HepG2 (cell line): ENCODE measurements around the gene OR13H1. TPM values are rescaled to one million over a fixed set of nuclear protein-coding genes. Genes with fewer than 3 reads are reported as not detected.

Source experiments
- ATAC-seq: fragments of 200-7000 bp; cut with Tn5 transposase; 3 replicates; pipeline ENCODE4 v1.9.1; 2020; ENCODE audit warnings: mild to moderate bottlenecking, moderate library complexity
- BruUV-seq: library from RNA; stranded (reverse); fragments of 400-500 nt; replicated peaks from 2 replicates; lab custom pipeline; 2021; lab: Mats Ljungman, UMichigan
- CTCF ChIA-PET: fragments of 300-600 bp; formaldehyde crosslinking; extraction: SDS; loops from one replicate; lab custom pipeline; 2021; ENCODE audit warnings: low total read pairs, inconsistent platforms, low intra/inter-chr PET ratio; lab: Yijun Ruan, JAX
- POLR2A ChIA-PET: fragments of 350-600 bp; sonication (Branson Sonifier 250); formaldehyde crosslinking; loops from one replicate; lab custom pipeline; 2020; ENCODE audit warnings: antibody characterized with exemption, inconsistent platforms; lab: Yijun Ruan, JAX
- DNase-seq: peaks from one replicate; pipeline ENCODE4 v3.0.0-alpha.2; 2015; ENCODE audit warnings: low spot score
- FAIRE-seq: peaks from 3 replicates; lab custom pipeline; 2011; peaks lifted over from hg19 to GRCh38; lab: Jason Lieb, UNC
- H2AFZ ChIP-seq: one replicate; pipeline ENCODE4 v1.6.1; 2011; ENCODE audit warnings: low read length, inconsistent platforms
- H3K27ac ChIP-seq: fragments of 300-600 bp; 3 replicates; pipeline ENCODE4 v1.8.0; 2011; ENCODE audit warnings: mixed run types, mild to moderate bottlenecking, mixed read lengths, low read length, inconsistent platforms; ENCODE audit not compliant: insufficient read depth; ENCODE audit errors: extremely low read length
- H3K27me3 ChIP-seq, 2 experiments: fragments of 200-600 bp in 1 of 2; 2 replicates in 1 of 2; 3 replicates in 1 of 2; pipeline versions ENCODE4 v1.6.0 to v1.8.0; 2011; ENCODE audit warnings: low read length in 2 of 2, mild to moderate bottlenecking in 2 of 2, moderate library complexity in 2 of 2, inconsistent platforms in 1 of 2; ENCODE audit not compliant: insufficient read depth in 2 of 2, control insufficient read depth in 1 of 2
- H3K36me3 ChIP-seq, 2 experiments: fragments of 200-600 bp in 1 of 2; replicated peaks in 1 of 2; 2 replicates in 1 of 2; 3 replicates in 1 of 2; pipeline versions ENCODE4 v1.5.1 to v1.8.0; 2011; ENCODE audit warnings: low read length in 2 of 2, inconsistent platforms in 1 of 2; ENCODE audit not compliant: insufficient read depth in 2 of 2, control insufficient read depth in 1 of 2
- H3K4me1 ChIP-seq: 2 replicates; pipeline ENCODE4 v1.5.1; 2012; ENCODE audit warnings: low read length, inconsistent platforms; ENCODE audit not compliant: insufficient read depth
- H3K4me2 ChIP-seq: 2 replicates; pipeline ENCODE4 v1.6.0; 2011; ENCODE audit warnings: low read depth, low read length, inconsistent platforms
- H3K4me3 ChIP-seq, 3 experiments: fragments of 200-600 bp in 1 of 3; sonication (generic), shearing (Covaris generic) in 1 of 3; replicated peaks in 1 of 3; 2 replicates each; pipeline ENCODE4 v1.5.1; 2011 to 2016; ENCODE audit warnings: low read length in 3 of 3, inconsistent platforms in 2 of 3, low read depth in 2 of 3, mild to moderate bottlenecking in 2 of 3, control low read depth in 1 of 3, mixed read lengths in 1 of 3; ENCODE audit not compliant: insufficient read depth in 1 of 3
- H3K79me2 ChIP-seq: one replicate; pipeline ENCODE4 v1.6.1; 2011; ENCODE audit warnings: low read length, inconsistent platforms; ENCODE audit not compliant: insufficient read depth
- H3K9ac ChIP-seq: 2 replicates; pipeline ENCODE4 v1.6.0; 2011; ENCODE audit warnings: mild to moderate bottlenecking, low read depth, low read length, inconsistent platforms; ENCODE audit not compliant: insufficient read depth
- H3K9me3 ChIP-seq: 2 replicates; pipeline ENCODE4 v1.5.1; 2012; ENCODE audit warnings: mild to moderate bottlenecking, low read length
- H4K20me1 ChIP-seq: 2 replicates; pipeline ENCODE4 v1.6.0; 2011; ENCODE audit warnings: inconsistent platforms, mild to moderate bottlenecking, low read length, moderate library complexity; ENCODE audit not compliant: insufficient read depth
- ARHGAP35 ChIP-seq: sonication (generic); formaldehyde crosslinking; IDR thresholded peaks from 2 replicates; pipeline ENCODE4 v1.9.0; 2022; ENCODE audit warnings: mild to moderate bottlenecking, inconsistent platforms, moderate library complexity, missing genetic modification reagents, borderline replicate concordance
- DNMT3B ChIP-seq: conservative IDR thresholded peaks from 2 replicates; pipeline ENCODE4 v1.6.1; 2016; ENCODE audit warnings: missing biosample characterization, control low read depth
- ISL2 ChIP-seq: sonication (generic); formaldehyde crosslinking; IDR thresholded peaks from 2 replicates; pipeline ENCODE4 v1.5.0; 2020; ENCODE audit warnings: missing genetic modification reagents
- MIER2 ChIP-seq: IDR thresholded peaks from 2 replicates; pipeline ENCODE4 v1.6.1; 2016; ENCODE audit warnings: missing biosample characterization, missing genetic modification reagents
- MXI1 ChIP-seq: IDR thresholded peaks from 3 replicates; pipeline ENCODE4 v1.6.1; 2012; ENCODE audit warnings: low read depth, low read length, inconsistent platforms, borderline replicate concordance
- NAIF1 ChIP-seq: sonication (generic); formaldehyde crosslinking; IDR thresholded peaks from 2 replicates; pipeline ENCODE4 v1.5.0; 2020; ENCODE audit warnings: mild to moderate bottlenecking, missing genetic modification reagents, borderline replicate concordance
- SMC3 ChIP-seq: IDR thresholded peaks from 2 replicates; pipeline ENCODE4 v1.6.1; 2011; ENCODE audit warnings: low read length, improper control_type of control experiment
- TGIF2 ChIP-seq: IDR thresholded peaks from 2 replicates; pipeline ENCODE4 v1.6.1; 2016; ENCODE audit warnings: control low read depth, missing compliant biosample characterization
- ZC3H4 ChIP-seq: sonication (generic); formaldehyde crosslinking; IDR thresholded peaks from 2 replicates; pipeline ENCODE4 v1.4.0; 2020; ENCODE audit warnings: missing genetic modification reagents, borderline replicate concordance
- ZFY ChIP-seq: sonication (generic); formaldehyde crosslinking; IDR thresholded peaks from 2 replicates; pipeline ENCODE4 v1.4.0; 2020; ENCODE audit warnings: missing genetic modification reagents
- ZIK1 ChIP-seq: sonication (generic); formaldehyde crosslinking; IDR thresholded peaks from 2 replicates; pipeline ENCODE4 v1.5.0; 2020; ENCODE audit warnings: mild to moderate bottlenecking, low read depth, missing genetic modification reagents, borderline replicate concordance
- ZNF17 ChIP-seq: sonication (generic); formaldehyde crosslinking; IDR thresholded peaks from 2 replicates; pipeline ENCODE4 v1.5.0; 2020; ENCODE audit warnings: mild to moderate bottlenecking, missing genetic modification reagents
- ZNF318 ChIP-seq: sonication (generic); formaldehyde crosslinking; IDR thresholded peaks from 2 replicates; pipeline ENCODE4 v1.4.0; 2020; ENCODE audit warnings: mild to moderate bottlenecking, missing genetic modification reagents
- ZNF331 ChIP-seq: sonication (generic); formaldehyde crosslinking; IDR thresholded peaks from 2 replicates; pipeline ENCODE4 v1.4.0; 2020; ENCODE audit warnings: missing genetic modification reagents
- WGBS: methylation state at CpG from one replicate; pipeline ENCODE4 v1.1.6; 2017; ENCODE audit warnings: low lambda C conversion rate; 5-methylcytosine and 5-hydroxymethylcytosine counted together
- in situ Hi-C: cut with HindIII; loops from 2 replicates; pipeline ENCODE4 v1.10.0; 2017; ENCODE audit warnings: low pct_unique_long_range_greater_than_20kb; ENCODE audit not compliant: extremely low pct_ligation_motif_present
- intact Hi-C: fragments of 100-400 bp; cut with micrococcal nuclease; formaldehyde crosslinking; loops from one replicate; pipeline ENCODE4 v1.10.0; 2022; ENCODE audit not compliant: unreplicated experiment
- polyA plus RNA-seq, 8 experiments: library from polyadenylated mRNA; depleted of rRNA in 3 of 8; stranded (reverse) in 7 of 8; unstranded in 1 of 8; fragments of >200 nt; fragmentation: Illumina TruSeq in 4 of 8; extraction: Trizol in 4 of 8; gene quantifications; 2 replicates each; pipeline versions ENCODE4 v1.2.1 to v1.2.3, GENCODE V29; 2011 to 2016; ENCODE audit warnings: low read depth in 4 of 8, missing spikeins in 1 of 8, mixed read lengths in 1 of 8; ENCODE audit not compliant: insufficient read depth in 1 of 8
- total RNA-seq, 5 experiments: library from RNA; depleted of rRNA; stranded (reverse); fragments of >200 nt; fragmentation: Illumina TruSeq; extraction: Trizol; gene quantifications; 2 replicates each; pipeline ENCODE4 v1.2.3, GENCODE V29; 2016; ENCODE audit warnings: low read depth in 1 of 5
- TF ChIP-seq, protein P1 (sequence below): sonication (generic); formaldehyde crosslinking; IDR thresholded peaks from 2 replicates; pipeline ENCODE4 v1.5.1; 2020; ENCODE audit warnings: missing genetic modification reagents, mild to moderate bottlenecking, borderline replicate concordance
- TF ChIP-seq, protein P2 (sequence below): sonication (generic); formaldehyde crosslinking; IDR thresholded peaks from 2 replicates; pipeline ENCODE4 v1.5.0; 2020; ENCODE audit warnings: missing genetic modification reagents

OR13H1 gene
- total and polyA plus RNA-seq, 2 of the 13 experiments (the other 11 are each of a cell fraction or from before 2014, with no cell fraction given): not detected

GRCh38 chrX:131513159-131513914, 30.5 kb upstream of the OR13H1 start:
- in situ Hi-C loops (no loop called here), intact Hi-C loops (no loop called here)
- Histone ChIP-seq H3K4me2 (peak overlapping the region; percentile 27; the same call in 1 of the 2 replicates), H3K79me2 (no peaks in the 10 kb centered on the region), H3K4me3 (no peak overlapping the region), H4K20me1 (no peaks in the 10 kb centered on the region), H3K27me3 (no peaks in the 10 kb centered on the region), H3K4me1 (0 out of 2 replicates have a peak, but pooled peaks cover 8% of the 10 kb centered on the region), H3K9ac (no peak overlapping the region), H3K9me3 (no peaks in the 10 kb centered on the region), H2AFZ (no peak overlapping the region), H3K27ac (no peak overlapping the region), H3K36me3 (no peaks in the 10 kb centered on the region)
- TF ChIP-seq ZIK1 (CRISPR knock-in tag) (no peak), ZNF17 (CRISPR knock-in tag) (no peak), MIER2 (CRISPR knock-in tag) (no peak), ISL2 (CRISPR knock-in tag) (no peak), ZFY (no peak), ZC3H4 (CRISPR knock-in tag) (no peak), DNMT3B (CRISPR knock-in tag) (no peak), ARHGAP35 (CRISPR knock-in tag) (no peak), MXI1 (no peak), TGIF2 (CRISPR knock-in tag) (no peak), ZNF318 (CRISPR knock-in tag) (no peak), NAIF1 (CRISPR knock-in tag) (no peak), SMC3 (no peak), ZNF331 (CRISPR knock-in tag) (no peak)
- TF ChIP-seq, protein P1, sequence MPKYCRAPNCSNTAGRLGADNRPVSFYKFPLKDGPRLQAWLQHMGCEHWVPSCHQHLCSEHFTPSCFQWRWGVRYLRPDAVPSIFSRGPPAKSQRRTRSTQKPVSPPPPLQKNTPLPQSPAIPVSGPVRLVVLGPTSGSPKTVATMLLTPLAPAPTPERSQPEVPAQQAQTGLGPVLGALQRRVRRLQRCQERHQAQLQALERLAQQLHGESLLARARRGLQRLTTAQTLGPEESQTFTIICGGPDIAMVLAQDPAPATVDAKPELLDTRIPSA (CRISPR knock-in tag): no peak
- TF ChIP-seq, protein P2, sequence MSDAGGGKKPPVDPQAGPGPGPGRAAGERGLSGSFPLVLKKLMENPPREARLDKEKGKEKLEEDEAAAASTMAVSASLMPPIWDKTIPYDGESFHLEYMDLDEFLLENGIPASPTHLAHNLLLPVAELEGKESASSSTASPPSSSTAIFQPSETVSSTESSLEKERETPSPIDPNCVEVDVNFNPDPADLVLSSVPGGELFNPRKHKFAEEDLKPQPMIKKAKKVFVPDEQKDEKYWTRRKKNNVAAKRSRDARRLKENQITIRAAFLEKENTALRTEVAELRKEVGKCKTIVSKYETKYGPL: no peak
- FAIRE-seq (no peak), ATAC-seq (peak; percentile 56), DNase-seq (peak; percentile 0)
- ChIA-PET CTCF (no interaction called here), POLR2A (no interaction called here)
- WGBS: no CpG with 5 or more reads among the region's 9 CpGs
- BruUV-seq: no TSS peak
